ENCODE data around the gene DYNLL2. TPM values are rescaled to one million over a fixed set of nuclear protein-coding genes. Genes with fewer than 3 reads are reported as not detected.
A peak's percentile ranks its signal among the peaks of the same experiment; 100 is the strongest.
"Not testable (repeated sequence)": the region's sequence is repeated elsewhere in the genome, so short reads cannot be mapped to it uniquely, and the experiment has no call there.

The DYNLL2 gene
- total RNA-seq, 1 donor from 2014 or later = 81.4 TPM

DNA sequence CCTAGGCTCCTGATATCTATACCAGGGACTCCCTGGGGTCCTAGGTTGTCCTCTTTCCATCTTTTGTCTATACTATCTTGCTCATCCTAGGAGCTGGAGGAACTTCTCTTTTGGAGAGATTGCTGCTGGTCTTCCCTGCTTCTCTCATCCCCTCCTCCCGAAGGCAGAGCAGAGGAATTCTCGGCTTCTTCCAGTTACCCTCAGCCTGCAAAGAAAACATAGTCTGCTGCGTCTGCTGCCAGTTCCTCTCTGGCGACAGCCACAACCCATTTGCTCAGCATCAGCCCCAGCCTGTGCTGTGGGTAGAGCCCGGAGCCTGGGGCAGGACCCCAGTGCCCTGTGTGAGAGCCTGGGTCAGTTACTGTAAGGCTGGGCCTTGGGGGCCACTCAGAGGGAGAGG lies 21.5 kb upstream of the DYNLL2 start:
- DNase-seq (ENCODE audit: missing footprints) (no peak), ATAC-seq (no peak)
- intact Hi-C loops (cut with DNase I) = no loop called here

DNA sequence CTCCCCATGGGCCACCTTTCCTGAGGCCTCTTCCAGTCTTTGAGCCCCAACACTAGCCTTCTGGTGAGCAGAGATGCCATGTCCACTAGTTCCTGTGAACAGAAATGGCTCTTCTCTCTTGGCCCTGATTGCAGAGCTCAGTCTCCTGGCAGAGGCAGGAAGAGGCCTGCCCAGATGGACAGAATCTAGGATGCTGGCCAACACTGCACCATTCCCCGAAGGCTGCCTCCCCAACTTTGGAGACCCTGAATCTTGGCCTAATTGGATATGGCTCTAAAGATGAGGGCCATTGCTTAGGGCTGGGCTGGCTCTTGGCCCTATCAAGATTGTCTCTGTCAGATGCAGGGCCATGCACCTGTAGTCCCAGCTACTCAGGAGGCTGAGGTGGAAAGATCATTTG lies 18.0 kb upstream of the DYNLL2 start:
- intact Hi-C loops (cut with DNase I) = no loop called here
- ATAC-seq = peak; percentile 22
- DNase-seq (ENCODE audit: missing footprints) = no peak

DNA sequence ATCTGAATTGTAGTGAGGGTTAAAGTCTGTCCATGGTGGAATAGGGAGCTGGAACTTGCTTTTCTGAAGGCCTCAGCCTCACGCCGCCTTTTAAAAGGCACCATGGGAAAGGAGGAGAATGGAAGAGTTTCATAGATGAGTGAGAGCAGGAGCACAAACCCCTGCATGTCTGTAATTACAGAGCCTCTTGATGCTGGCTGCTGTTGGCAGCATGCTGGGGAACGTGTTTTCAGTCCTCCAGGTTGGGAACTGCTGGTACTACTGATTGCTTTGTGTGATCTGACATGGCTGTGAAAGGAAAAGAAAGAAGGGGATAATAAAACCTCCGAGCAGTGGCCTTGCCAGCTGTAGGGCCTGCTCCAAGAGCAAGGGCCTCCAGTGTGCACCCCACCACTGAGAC lies 16.8 kb upstream of the DYNLL2 start:
- DNase-seq (ENCODE audit: missing footprints) = no peak
- intact Hi-C loops (cut with DNase I) = no loop called here
- ATAC-seq = peak; percentile 71

DNA sequence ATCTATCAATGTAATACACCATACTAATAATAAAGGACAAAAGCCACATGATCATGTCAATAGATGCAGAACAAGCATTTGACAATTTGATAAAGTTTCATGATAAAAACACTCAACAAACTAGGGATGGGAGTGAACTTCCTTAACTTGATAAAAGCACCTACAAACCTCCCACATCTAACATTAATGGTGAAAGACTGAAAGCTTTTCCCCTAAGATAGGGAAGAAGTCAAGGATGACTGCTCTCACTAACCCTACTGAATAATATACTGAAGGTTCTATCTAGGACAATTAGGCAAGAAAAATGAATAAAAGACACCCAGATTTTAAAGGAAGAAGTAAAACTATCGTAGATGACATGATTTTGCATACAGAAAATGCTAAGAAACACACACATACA lies 10.4 kb upstream of the DYNLL2 start:
- no peak for ATAC-seq
- intact Hi-C loops (cut with DNase I) = no loop called here

DNA sequence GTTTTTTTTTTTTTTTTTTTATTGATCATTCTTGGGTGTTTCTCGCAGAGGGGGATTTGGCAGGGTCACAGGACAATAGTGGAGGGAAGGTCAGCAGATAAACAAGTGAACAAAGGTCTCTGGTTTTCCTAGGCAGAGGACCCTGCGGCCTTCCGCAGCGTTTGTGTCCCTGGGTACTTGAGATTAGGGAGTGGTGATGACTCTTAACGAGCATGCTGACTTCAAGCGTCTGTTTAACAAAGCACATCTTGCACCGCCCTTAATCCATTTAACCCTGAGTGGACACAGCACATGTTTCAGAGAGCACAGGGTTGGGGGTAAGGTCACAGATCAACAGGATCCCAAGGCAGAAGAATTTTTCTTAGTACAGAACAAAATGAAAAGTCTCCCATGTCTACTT lies 10.0 kb upstream of the DYNLL2 start:
- DNase-seq (ENCODE audit: missing footprints); intact Hi-C loops (cut with DNase I); ATAC-seq: not testable (repeated sequence)

More for the DNA sequence above, 10.4 kb upstream of the DYNLL2 start:
- DNase-seq (ENCODE audit: missing footprints) = no peak

DNA sequence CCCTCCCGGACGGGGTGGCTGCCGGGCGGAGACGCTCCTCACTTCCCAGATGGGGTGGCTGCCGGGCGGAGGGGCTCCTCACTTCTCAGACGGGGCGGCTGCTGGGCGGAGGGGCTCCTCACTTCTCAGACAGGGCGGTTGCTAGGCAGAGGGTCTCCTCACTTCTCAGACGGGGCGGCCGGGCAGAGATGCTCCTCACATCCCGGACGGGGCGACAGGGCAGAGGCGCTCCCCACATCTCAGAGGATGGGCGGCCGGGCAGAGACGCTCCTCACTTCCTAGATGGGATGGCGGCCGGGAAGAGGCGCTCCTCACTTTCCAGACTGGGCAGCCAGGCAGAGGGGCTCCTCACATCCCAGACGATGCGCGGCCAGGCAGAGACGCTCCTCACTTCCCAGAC lies 8.8 kb upstream of the DYNLL2 start:
- ATAC-seq; intact Hi-C loops (cut with DNase I); DNase-seq (ENCODE audit: missing footprints): not testable (repeated sequence)

DNA sequence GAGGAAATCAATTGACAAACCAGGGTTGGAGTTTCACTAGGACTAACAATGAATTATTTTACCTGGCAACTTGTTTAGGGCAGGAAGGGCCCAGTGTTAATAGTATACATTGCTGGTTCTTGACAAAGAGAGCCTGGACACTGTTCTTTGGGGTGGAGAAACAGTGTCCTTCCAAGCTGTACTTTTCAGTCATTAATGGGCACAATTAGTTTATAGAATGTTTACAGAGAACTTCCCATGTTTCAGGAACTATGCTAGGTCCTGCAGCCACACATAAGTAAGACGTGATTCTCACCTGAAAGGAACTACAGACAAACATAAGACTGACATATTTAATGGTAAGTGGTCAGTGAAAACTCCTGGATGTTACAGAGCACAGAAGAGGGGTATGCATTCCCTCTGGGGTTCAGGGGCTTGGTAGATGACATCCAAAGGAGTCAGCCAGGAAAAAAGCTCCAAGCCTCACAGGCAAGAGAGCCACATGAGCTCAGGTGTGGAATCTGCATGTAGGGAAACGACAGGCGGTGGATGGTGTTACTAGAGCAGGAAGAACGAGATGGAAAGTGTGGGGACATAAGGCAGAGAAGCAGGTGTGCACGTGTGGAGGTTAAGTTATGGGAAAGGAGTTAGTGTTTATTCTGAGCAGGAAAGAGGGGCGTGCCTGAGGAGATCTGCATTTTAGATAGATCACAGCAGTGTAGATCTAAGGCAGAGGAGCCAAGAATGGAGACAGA lies 3.8 kb upstream of the DYNLL2 start:
- no peak for DNase-seq (ENCODE audit: missing footprints)
- no peak for ATAC-seq
- intact Hi-C loops (cut with DNase I) = no loop called here

DNA sequence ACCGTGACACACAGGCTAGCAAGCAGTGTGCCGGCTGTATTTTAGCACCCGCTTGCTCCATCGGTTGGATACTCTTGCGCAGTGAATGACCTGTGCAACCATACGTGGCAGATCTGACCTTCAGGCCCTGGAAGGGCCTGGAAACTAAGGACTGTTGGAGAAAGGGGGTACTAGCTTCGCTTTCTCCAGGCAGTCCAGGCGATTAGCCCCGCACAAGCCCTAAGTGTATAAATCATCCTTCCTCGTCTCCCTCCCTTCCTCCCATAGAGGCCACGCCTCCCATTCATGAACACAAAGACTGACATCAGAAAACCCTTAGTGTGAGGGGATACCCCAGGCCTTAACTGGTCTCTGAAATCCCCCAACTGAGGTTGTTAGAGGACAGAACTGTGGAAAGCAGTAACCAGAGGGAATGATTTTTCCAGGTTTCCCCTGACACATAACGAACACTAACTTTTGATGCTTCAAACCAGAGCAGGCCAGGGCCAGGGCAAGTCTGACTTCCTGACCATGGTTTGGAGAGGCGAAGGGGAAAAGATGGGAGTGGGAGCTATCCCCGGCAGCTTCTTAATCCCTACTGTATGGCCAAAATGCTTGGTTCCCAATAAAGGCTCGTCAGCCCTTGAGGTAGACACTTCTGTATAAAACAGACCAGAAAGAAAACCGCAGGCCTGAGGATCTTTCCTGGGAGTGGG lies 1.4 kb upstream of the DYNLL2 start:
- ATAC-seq (no peak), DNase-seq (ENCODE audit: missing footprints) (no peak)
- intact Hi-C loops (cut with DNase I) = no loop called here

DNA sequence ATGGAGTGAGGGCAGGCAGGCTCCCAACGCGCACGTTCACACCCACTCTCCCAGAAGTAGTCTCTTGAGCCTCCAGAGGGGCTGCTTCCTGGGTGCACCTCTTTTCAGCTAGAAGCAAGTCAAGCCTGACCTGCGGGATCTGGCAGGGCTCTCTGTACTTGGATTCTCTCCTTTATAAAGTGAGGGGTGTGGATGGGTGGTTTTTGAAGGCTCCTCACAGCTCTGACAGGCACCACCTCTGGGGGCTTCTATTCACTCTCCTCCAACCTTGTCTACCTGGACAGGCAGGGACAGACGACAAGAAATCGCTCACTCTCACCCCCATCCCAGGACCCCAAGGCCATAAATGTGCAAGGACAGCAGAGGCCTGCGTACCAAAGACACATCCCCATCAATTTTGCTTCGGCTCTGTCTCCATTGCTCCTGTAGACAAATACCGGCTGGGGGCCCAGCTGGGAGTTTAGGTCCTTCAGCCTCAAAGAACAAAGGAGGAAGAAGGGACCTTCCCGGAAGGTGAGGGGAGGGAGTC lies 814 bp upstream of the DYNLL2 start:
- intact Hi-C loops (cut with DNase I) = no loop called here
- DNase-seq (ENCODE audit: missing footprints) (no peak), ATAC-seq (no peak)

DNA sequence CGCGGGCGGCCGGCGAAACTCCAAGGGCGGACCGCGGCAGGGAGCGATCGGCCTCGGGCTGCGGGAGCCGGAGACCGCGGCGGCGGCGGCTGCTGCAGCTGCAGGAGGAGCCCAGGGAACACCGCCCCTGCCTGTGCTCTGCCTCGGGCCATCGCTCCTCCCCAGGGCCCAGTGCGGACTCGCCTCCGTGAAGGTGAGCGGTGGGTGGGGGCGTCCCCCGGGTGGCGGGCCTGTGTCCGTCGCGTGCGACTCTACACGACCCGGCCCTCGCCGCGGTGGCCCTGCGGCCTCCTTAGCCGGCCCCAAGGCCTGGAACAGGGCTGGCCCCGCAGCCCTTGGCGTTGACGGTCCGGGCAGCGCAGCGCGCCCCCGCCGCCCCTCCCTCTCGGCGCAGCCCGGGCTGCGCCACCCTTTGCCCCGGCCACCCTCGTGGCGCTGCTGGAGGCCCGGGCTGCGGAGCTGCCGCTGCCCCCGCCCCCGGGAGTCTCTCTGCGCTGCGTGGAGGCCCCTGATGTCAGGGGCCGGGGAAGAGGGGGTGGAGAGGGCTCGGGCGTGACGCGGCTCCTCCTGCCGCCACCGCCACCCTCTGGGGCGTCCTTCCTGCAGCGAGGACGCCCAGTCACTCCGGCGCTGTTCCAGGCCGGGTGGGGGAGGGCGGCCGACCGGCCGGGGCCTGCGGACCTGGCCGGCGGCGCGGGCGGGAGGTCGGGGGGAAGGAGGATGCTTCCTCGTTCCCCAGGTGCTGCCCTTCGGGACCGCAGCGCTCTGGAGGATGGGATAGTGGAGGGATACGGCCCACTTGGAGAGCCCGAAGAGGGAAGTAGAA lies 485 bp downstream of the DYNLL2 start:
- DNase-seq (ENCODE audit: missing footprints) = peak; percentile 81
- intact Hi-C loops (cut with DNase I) = loop anchor here (1.0 to 2.0 kb wide), 2 partner anchors 29 to 76 kb away; partner anchors contain the start of gene SRSF1

DNA sequence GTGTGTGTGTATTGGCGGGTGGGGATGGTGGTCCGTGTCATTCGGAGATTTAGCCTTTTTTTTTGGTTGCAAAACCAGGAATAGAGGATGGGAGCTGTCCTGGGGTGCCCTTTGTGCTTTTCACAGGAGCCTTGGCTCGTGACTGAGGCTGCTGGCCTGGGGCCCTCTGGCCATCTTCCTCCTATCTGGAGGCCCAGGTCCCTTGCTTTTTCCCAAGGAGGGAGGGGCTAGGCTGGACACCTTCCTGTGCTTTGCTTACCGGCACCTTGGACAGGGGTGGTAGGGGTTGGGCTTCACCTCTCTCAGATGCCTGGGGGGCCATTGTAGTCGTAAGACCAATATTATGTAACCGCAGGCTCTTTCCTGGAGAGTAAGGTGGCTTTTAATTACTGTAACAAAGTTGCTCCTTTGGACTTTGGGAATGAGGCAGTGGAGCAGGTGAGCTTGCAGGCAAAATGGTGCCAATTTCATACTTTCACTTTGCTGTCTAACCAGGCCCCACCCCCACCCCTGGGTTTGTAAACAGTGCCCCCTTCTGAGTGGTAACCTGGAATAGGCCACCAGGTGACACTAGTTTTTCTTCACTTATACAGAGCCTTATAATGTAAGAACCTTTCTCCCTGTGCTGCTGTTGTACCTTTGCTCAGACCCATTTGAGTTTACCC lies 1.2 kb downstream of the DYNLL2 start:
- intact Hi-C loops (cut with DNase I) = loop anchor here (2.0 kb wide), 1 partner anchor 28 kb away; no protein-coding TSS in a partner anchor
- peak; percentile 29 for ATAC-seq

More for the DNA sequence above, 485 bp downstream of the DYNLL2 start:
- ATAC-seq = peak; percentile 77

DNA sequence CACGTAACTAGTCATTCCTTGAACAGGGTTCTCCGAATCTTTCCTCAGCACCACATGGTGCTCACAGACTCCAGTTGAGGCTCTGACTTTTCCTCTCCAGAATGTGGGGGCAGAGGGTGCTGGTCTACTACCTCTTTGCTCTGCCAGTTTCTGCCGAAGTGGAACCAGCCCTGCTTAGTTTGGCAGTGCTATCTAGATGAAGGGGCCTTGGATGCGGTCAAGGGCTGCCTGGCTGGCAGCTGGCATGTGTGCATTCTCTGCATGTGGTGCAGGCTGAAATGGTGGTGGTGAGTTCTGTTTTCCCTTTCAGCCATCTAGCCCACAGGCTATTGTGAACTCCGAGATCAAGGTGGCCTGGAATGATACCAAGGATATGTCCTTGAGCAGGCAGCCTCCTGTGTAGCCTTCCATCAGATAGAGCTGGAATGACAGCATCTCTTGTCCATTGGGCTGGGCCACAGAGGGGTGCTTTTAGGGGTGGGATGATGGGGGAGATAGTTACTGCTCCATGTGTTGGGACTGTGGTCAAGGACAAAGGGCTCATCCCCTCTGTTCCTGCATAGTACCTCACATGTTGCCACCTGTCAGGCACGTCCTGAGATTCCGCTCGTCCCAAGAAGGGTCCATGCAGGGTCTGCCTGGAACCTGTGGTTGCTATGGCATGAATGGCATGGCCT lies 2.0 kb downstream of the DYNLL2 start:
- no peak for DNase-seq (ENCODE audit: missing footprints)
- ATAC-seq = no peak
- intact Hi-C loops (cut with DNase I) = loop anchor here (2.0 to 5.0 kb wide), 2 partner anchors 28 to 228 kb away; no protein-coding TSS in a partner anchor

More for the DNA sequence above, 1.2 kb downstream of the DYNLL2 start:
- no peak for DNase-seq (ENCODE audit: missing footprints)

DNA sequence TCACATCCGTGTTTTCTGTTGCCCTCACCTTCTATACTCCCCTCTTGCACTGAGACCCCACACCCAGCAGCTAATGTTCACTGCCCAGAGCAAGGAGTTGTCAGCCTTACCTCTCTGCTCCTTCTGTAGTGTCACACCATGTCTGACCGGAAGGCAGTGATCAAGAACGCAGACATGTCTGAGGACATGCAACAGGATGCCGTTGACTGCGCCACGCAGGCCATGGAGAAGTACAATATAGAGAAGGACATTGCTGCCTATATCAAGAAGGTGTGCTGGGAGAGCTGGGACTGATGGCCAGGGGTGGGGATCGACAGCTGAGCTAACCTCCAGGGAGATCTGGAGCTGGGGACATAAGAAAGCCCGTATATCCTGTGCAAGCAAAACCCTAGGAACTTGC lies 3.7 kb downstream of the DYNLL2 start:
- ATAC-seq = no peak
- DNase-seq (ENCODE audit: missing footprints) = no peak
- intact Hi-C loops (cut with DNase I) = loop anchor here (5.0 kb wide), 1 partner anchor 230 kb away; no protein-coding TSS in a partner anchor

DNA sequence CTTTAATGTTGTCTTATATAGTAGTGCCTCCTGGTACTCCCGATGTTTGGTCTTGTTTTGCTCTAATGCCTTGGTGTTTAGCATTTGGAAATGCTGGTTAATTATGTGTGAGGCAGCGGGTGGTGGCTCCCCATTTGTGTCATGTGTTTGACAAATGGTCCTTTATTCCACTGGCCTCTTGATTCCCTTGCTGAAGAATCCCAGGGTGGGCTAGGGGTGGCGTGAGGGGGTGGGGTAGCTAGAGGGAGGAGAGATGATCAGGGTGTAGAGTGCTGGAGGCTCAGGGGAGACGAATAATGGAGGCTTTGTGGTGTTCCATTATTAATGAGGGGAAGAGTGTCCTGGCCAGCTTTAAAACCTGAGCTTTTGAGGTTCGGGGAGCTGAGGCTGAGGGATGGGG lies 5.4 kb downstream of the DYNLL2 start:
- no peak for ATAC-seq
- intact Hi-C loops (cut with DNase I) = loop anchor here (5.0 kb wide), 1 partner anchor 231 kb away; no protein-coding TSS in a partner anchor
- DNase-seq (ENCODE audit: missing footprints) = no peak

DNA sequence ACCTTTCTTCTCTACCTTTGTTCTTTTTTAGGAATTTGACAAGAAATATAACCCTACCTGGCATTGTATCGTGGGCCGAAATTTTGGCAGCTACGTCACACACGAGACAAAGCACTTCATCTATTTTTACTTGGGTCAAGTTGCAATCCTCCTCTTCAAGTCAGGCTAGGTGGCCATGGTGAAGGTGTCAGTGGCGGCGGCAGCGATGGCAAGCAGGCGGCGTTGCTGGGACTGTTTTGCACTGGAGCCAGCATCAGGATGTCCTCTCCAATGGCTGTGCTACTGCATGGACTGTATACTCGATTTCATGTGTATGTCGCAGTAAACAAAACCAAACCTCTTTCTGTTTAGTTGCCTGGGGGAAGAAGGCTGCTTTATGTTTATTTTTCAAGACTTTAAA lies 5.9 kb downstream of the DYNLL2 start:
- intact Hi-C loops (cut with DNase I) = loop anchor here (5.0 kb wide), 1 partner anchor 232 kb away; no protein-coding TSS in a partner anchor
- DNase-seq (ENCODE audit: missing footprints) = no peak
- no peak for ATAC-seq

DNA sequence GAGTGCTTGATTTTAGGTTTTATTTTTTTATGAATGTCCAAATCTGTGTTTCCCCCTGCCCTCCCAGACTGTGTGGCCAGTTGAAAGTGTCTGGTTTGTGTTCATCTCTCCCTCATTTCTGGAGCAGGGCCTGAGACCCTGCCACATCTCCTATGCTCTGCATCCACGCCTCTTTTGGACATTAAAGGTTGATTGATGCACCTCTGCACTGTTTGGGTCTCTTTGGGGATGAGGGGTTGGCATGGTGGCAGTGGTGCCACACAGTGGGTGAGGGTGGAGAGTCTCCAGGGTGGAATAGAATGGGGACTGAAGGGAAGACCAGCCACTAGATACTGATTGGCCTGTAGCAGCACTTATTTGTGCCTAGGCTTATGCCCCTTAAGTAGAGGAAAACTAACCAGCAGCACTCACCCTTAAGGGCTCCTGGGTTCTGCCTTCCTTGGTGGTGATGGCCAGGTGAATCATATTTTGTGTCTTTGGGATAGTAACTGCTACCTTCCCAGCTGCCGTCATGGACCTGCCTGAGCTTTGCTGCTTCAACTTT lies 7.9 kb downstream of the DYNLL2 start:
- intact Hi-C loops (cut with DNase I) = no loop called here
- ATAC-seq (no peak), DNase-seq (ENCODE audit: missing footprints) (no peak)

DNA sequence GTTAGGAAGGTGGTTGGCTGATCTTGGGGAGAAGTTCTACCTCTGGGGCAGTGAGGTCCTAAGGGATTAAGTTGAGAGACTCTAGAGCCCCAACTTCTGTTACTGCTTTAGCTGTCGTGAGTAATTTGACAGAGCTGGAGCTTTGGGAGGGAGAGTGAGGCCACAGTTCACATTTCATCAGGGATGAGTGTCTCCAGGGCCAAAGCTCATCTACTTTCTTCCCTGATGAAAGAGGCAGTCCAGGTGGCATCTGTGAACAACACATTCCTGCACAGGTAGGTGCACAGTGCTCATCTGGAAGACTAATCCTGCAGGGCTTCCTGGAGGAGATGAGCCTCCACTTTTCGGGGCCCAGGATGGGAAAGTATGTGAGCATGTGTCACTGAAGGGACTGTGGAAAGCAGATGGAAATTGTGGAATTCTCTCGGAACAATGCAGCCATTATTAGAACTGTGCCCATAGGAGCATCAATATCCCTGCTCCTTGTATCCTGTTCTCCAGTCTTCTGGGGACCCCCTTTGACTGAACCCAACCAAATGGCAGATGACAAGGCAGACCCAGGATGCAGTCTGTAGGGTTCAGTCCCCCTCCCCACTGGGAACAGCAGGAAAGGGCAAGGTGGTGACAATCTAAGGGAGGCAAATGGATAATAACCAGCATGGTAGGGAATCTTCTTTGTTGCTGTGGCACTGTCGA lies 9.0 kb downstream of the DYNLL2 start:
- ATAC-seq (no peak), DNase-seq (ENCODE audit: missing footprints) (no peak)
- intact Hi-C loops (cut with DNase I) = no loop called here

Data from Right ventricle myocardium inferior (tissue), 1 donor.